ENCODE measurements around the gene VSTM2A. TPM values are rescaled to one million over a fixed set of nuclear protein-coding genes. Genes with fewer than 3 reads are reported as not detected.
A peak's percentile ranks its signal among the peaks of the same experiment; 100 is the strongest.
"Not testable (repeated sequence)": the region's sequence is repeated elsewhere in the genome, so short reads cannot be mapped to it uniquely, and the experiment has no call there.

Gene VSTM2A
- polyA plus RNA-seq (2013, experiment 1 of 2): 0.10 TPM
- 0.07 TPM for polyA plus RNA-seq (2013, experiment 2 of 2)

- Histone ChIP-seq H4K8ac (ENCODE audit: low read depth, low read length) (no peak within 1 kb of the TSS), H3K36me3 (replicated peaks in 1 of 2; ENCODE audit: control insufficient read depth in 2 of 2, insufficient read depth in 2 of 2, low read length in 2 of 2) (no peaks in the 10 kb centered on the region), H2BK120ac (ENCODE audit: low read depth, low read length) (no peak within 1 kb of the TSS), H3K27me3 (ENCODE audit: control insufficient read depth in 3 of 3, insufficient read depth in 3 of 3, low read depth in 1 of 3, low read length in 3 of 3) (peaks cover 8 to 62% (median 32%) of the 10 kb centered on the region in 3 experiments), H3K79me1 (ENCODE audit: low read depth, low read length) (peaks cover 2% of the 10 kb centered on the region), H3K9me3 (replicated peaks in 1 of 2; ENCODE audit: control insufficient read depth in 2 of 2, insufficient read depth in 1 of 2, low read depth in 1 of 2, low read length in 2 of 2) (no peaks in the 10 kb centered on the region), H2BK12ac (ENCODE audit: low read length) (peak within 1 kb of the TSS; percentile 9), H4K91ac (ENCODE audit: low read depth, low read length, poor library complexity) (no peak within 1 kb of the TSS), H3K14ac (ENCODE audit: low read length) (peak within 1 kb of the TSS; percentile 56), H3K27ac (replicated peaks; ENCODE audit: low read length) (no peak within 1 kb of the TSS), H3K4me2 (ENCODE audit: insufficient read depth, low read length, poor library complexity, severe bottlenecking) (peak within 1 kb of the TSS; percentile 96), H3K9ac (ENCODE audit: low read depth, low read length, poor library complexity) (peak within 1 kb of the TSS; percentile 67), H3K4me3 (ENCODE audit: low read length in 2 of 2) (peak within 1 kb of the TSS; percentile 17 to 74), H3K23ac (ENCODE audit: low read depth, low read length, poor library complexity) (peak within 1 kb of the TSS; percentile 35), H3K18ac (ENCODE audit: low read length) (peak within 1 kb of the TSS; percentile 57), H2AK5ac (ENCODE audit: low read depth, low read length) (no peak within 1 kb of the TSS), H2BK5ac (ENCODE audit: low read length) (no peak within 1 kb of the TSS), H2BK15ac (ENCODE audit: low read length) (no peak within 1 kb of the TSS), H3K4ac (ENCODE audit: low read length) (no peak within 1 kb of the TSS), H2AFZ (ENCODE audit: low read length) (peak within 1 kb of the TSS; percentile 90), H3K4me1 (ENCODE audit: control insufficient read depth in 2 of 2, insufficient read depth in 1 of 2, low read depth in 1 of 2, low read length in 2 of 2) (peaks cover 0 to 5% of the 10 kb centered on the region in 2 donors)
- DNase-seq (ENCODE audit: low spot score): peak; percentile 72
- WGBS, 2 donors (ENCODE audit: extremely low coverage in 2 of 2, insufficient read length in 2 of 2, insufficient replicate concordance in 1 of 2): no CpG with 5 or more reads among the region's 64 CpGs
Observed at GRCh38 chr7:54541669-54542625, at the start of gene VSTM2A. TSS of gene VSTM2A (plus strand) at chr7:54542375. CDS start at chr7:54542731, 356 bp downstream.

- not testable (repeated sequence) for H2BK15ac ChIP-seq (ENCODE audit: low read length); H3K79me1 ChIP-seq (ENCODE audit: low read depth, low read length); H3K14ac ChIP-seq (ENCODE audit: low read length); H3K9me3 ChIP-seq (replicated peaks in 1 of 2; ENCODE audit: control insufficient read depth in 2 of 2, insufficient read depth in 1 of 2, low read depth in 1 of 2, low read length in 2 of 2); H3K27me3 ChIP-seq (ENCODE audit: control insufficient read depth in 3 of 3, insufficient read depth in 3 of 3, low read depth in 1 of 3, low read length in 3 of 3); H3K4me2 ChIP-seq (ENCODE audit: insufficient read depth, low read length, poor library complexity, severe bottlenecking); DNase-seq (ENCODE audit: low spot score); H4K8ac ChIP-seq (ENCODE audit: low read depth, low read length); H3K4me3 ChIP-seq (ENCODE audit: low read length in 2 of 2); H3K4me1 ChIP-seq (ENCODE audit: control insufficient read depth in 2 of 2, insufficient read depth in 1 of 2, low read depth in 1 of 2, low read length in 2 of 2); H2AFZ ChIP-seq (ENCODE audit: low read length); H3K36me3 ChIP-seq (replicated peaks in 1 of 2; ENCODE audit: control insufficient read depth in 2 of 2, insufficient read depth in 2 of 2, low read length in 2 of 2); H3K4ac ChIP-seq (ENCODE audit: low read length); H2BK120ac ChIP-seq (ENCODE audit: low read depth, low read length); H2BK12ac ChIP-seq (ENCODE audit: low read length); H4K91ac ChIP-seq (ENCODE audit: low read depth, low read length, poor library complexity); H3K23ac ChIP-seq (ENCODE audit: low read depth, low read length, poor library complexity); H3K9ac ChIP-seq (ENCODE audit: low read depth, low read length, poor library complexity); H2BK5ac ChIP-seq (ENCODE audit: low read length); H3K27ac ChIP-seq (replicated peaks; ENCODE audit: low read length); H3K18ac ChIP-seq (ENCODE audit: low read length); H2AK5ac ChIP-seq (ENCODE audit: low read depth, low read length)
- WGBS, 2 donors (ENCODE audit: extremely low coverage in 2 of 2, insufficient read length in 2 of 2, insufficient replicate concordance in 1 of 2): no CpG with 5 or more reads among the region's 12 CpGs
Observed at GRCh38 chr7:54504531-54504930, 37.6 kb upstream of the VSTM2A start.

- Histone ChIP-seq H3K4me1 (ENCODE audit: control insufficient read depth in 2 of 2, insufficient read depth in 1 of 2, low read depth in 1 of 2, low read length in 2 of 2) (no peaks in the 10 kb centered on the region), H2AFZ (ENCODE audit: low read length) (no peak overlapping the region), H2BK15ac (ENCODE audit: low read length) (no peak overlapping the region), H2AK5ac (ENCODE audit: low read depth, low read length) (no peak overlapping the region), H2BK120ac (ENCODE audit: low read depth, low read length) (no peak overlapping the region), H2BK5ac (ENCODE audit: low read length) (no peak overlapping the region), H3K79me1 (ENCODE audit: low read depth, low read length) (no peaks in the 10 kb centered on the region), H3K27ac (replicated peaks; ENCODE audit: low read length) (no peak overlapping the region), H3K9me3 (replicated peaks in 1 of 2; ENCODE audit: control insufficient read depth in 2 of 2, insufficient read depth in 1 of 2, low read depth in 1 of 2, low read length in 2 of 2) (no peaks in the 10 kb centered on the region), H4K8ac (ENCODE audit: low read depth, low read length) (no peak overlapping the region), H3K4ac (ENCODE audit: low read length) (no peak overlapping the region), H3K27me3 (ENCODE audit: control insufficient read depth in 3 of 3, insufficient read depth in 3 of 3, low read depth in 1 of 3, low read length in 3 of 3) (no peaks in the 10 kb centered on the region), H3K14ac (ENCODE audit: low read length) (no peak overlapping the region), H3K4me3 (ENCODE audit: low read length in 2 of 2) (no peak overlapping the region), H3K9ac (ENCODE audit: low read depth, low read length, poor library complexity) (no peak overlapping the region), H3K23ac (ENCODE audit: low read depth, low read length, poor library complexity) (no peak overlapping the region), H2BK12ac (ENCODE audit: low read length) (no peak overlapping the region), H3K18ac (ENCODE audit: low read length) (no peak overlapping the region), H3K36me3 (replicated peaks in 1 of 2; ENCODE audit: control insufficient read depth in 2 of 2, insufficient read depth in 2 of 2, low read length in 2 of 2) (no peaks in the 10 kb centered on the region), H4K91ac (ENCODE audit: low read depth, low read length, poor library complexity) (no peak overlapping the region), H3K4me2 (ENCODE audit: insufficient read depth, low read length, poor library complexity, severe bottlenecking) (no peak overlapping the region)
- DNase-seq (ENCODE audit: low spot score): no peak
- WGBS, 2 donors (ENCODE audit: extremely low coverage in 2 of 2, insufficient read length in 2 of 2, insufficient replicate concordance in 1 of 2): no CpG with 5 or more reads among the region's 1 CpG
Observed at GRCh38 chr7:54529568-54529967, 12.6 kb upstream of the VSTM2A start.

GRCh38 chr7:54538122-54538521 is 4.1 kb upstream of the VSTM2A start:
- Histone ChIP-seq H3K36me3 (replicated peaks in 1 of 2; ENCODE audit: control insufficient read depth in 2 of 2, insufficient read depth in 2 of 2, low read length in 2 of 2) (no peaks in the 10 kb centered on the region), H2BK12ac (ENCODE audit: low read length) (no peak overlapping the region), H3K18ac (ENCODE audit: low read length) (no peak overlapping the region), H2AFZ (ENCODE audit: low read length) (no peak overlapping the region), H3K79me1 (ENCODE audit: low read depth, low read length) (no peaks in the 10 kb centered on the region), H3K4me2 (ENCODE audit: insufficient read depth, low read length, poor library complexity, severe bottlenecking) (no peak overlapping the region), H3K27ac (replicated peaks; ENCODE audit: low read length) (no peak overlapping the region), H3K14ac (ENCODE audit: low read length) (no peak overlapping the region), H2BK5ac (ENCODE audit: low read length) (no peak overlapping the region), H2BK120ac (ENCODE audit: low read depth, low read length) (no peak overlapping the region), H4K8ac (ENCODE audit: low read depth, low read length) (no peak overlapping the region), H3K9me3 (replicated peaks in 1 of 2; ENCODE audit: control insufficient read depth in 2 of 2, insufficient read depth in 1 of 2, low read depth in 1 of 2, low read length in 2 of 2) (no peaks in the 10 kb centered on the region), H3K4me3 (ENCODE audit: low read length in 2 of 2) (no peak overlapping the region), H3K4me1 (ENCODE audit: control insufficient read depth in 2 of 2, insufficient read depth in 1 of 2, low read depth in 1 of 2, low read length in 2 of 2) (peaks cover 0 to 5% of the 10 kb centered on the region in 2 donors), H3K4ac (ENCODE audit: low read length) (no peak overlapping the region), H3K9ac (ENCODE audit: low read depth, low read length, poor library complexity) (no peak overlapping the region), H3K27me3 (ENCODE audit: control insufficient read depth in 3 of 3, insufficient read depth in 3 of 3, low read depth in 1 of 3, low read length in 3 of 3) (peaks cover 0 to 28% (median 2%) of the 10 kb centered on the region in 3 experiments), H2BK15ac (ENCODE audit: low read length) (no peak overlapping the region), H3K23ac (ENCODE audit: low read depth, low read length, poor library complexity) (no peak overlapping the region), H2AK5ac (ENCODE audit: low read depth, low read length) (no peak overlapping the region), H4K91ac (ENCODE audit: low read depth, low read length, poor library complexity) (no peak overlapping the region)
- DNase-seq (ENCODE audit: low spot score): no peak
- WGBS, 2 donors (ENCODE audit: extremely low coverage in 2 of 2, insufficient read length in 2 of 2, insufficient replicate concordance in 1 of 2): no CpG with 5 or more reads among the region's 3 CpGs
